Measurements from ENCODE around the gene PLD2.

PLD2 gene

DNA sequence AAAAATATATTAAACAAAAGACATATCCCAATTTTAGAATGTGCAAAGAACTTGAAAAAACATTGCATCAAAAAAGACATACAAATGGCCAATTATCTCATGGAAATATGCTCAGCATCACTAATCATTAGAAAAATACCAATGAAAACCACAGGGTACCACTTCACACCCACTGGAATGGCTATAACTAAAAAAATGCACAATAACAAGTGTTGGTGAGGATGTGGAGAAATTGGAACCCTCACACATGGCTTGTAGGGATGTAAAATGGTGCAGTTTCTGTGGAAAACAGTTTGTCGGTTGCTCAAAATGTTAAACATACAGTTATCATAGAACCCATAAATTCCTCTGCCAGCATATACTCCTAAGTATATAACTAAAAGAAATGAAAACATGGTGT, 11.8 kb upstream of the PLD2 start:
- Histone ChIP-seq H3K27me3 (ENCODE audit: insufficient read depth, low read depth) (no peaks in the 10 kb centered on the region), H2AFZ (ENCODE audit: low read depth) (no peak overlapping the region), H3K4me3 (IDR thresholded peaks at IDR 0.05; ENCODE audit: insufficient read depth, low read depth, low read length) (no peak overlapping the region), H3K79me2 (ENCODE audit: insufficient read depth, low read depth) (no peaks in the 10 kb centered on the region), H3K36me3 (ENCODE audit: insufficient read depth) (no peaks in the 10 kb centered on the region), H3K27ac (no peak overlapping the region), H3K4me2 (no peak overlapping the region), H4K20me1 (ENCODE audit: insufficient read depth) (no peaks in the 10 kb centered on the region), H3K4me1 (ENCODE audit: low read depth, poor library complexity, severe bottlenecking) (peaks cover 4% of the 10 kb centered on the region), H3K9ac (no peak overlapping the region)
- TF ChIP-seq, protein P1, sequence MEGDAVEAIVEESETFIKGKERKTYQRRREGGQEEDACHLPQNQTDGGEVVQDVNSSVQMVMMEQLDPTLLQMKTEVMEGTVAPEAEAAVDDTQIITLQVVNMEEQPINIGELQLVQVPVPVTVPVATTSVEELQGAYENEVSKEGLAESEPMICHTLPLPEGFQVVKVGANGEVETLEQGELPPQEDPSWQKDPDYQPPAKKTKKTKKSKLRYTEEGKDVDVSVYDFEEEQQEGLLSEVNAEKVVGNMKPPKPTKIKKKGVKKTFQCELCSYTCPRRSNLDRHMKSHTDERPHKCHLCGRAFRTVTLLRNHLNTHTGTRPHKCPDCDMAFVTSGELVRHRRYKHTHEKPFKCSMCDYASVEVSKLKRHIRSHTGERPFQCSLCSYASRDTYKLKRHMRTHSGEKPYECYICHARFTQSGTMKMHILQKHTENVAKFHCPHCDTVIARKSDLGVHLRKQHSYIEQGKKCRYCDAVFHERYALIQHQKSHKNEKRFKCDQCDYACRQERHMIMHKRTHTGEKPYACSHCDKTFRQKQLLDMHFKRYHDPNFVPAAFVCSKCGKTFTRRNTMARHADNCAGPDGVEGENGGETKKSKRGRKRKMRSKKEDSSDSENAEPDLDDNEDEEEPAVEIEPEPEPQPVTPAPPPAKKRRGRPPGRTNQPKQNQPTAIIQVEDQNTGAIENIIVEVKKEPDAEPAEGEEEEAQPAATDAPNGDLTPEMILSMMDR (conservative IDR thresholded peaks at IDR 0.05; ENCODE audit: low read depth, low read length): no peak

DNA sequence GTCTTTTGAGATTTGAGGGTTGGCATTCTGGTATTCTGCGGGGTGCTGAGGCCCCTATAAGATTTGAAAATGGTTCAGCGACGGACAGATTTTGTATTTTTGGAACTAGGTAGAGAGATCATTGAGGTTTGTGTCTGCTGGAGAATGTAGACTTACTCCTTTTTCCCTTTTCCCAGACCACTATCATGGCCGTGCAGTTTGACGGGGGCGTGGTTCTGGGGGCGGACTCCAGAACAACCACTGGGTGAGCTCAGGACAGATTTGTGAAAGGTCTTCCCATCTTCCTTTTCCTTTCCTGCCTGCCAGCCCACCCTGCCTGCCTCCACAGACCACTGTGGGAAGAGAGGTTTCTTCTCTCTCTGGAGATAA, 10.4 kb upstream of the PLD2 start:
- no peaks in the 10 kb centered on the region for H3K27me3 ChIP-seq (ENCODE audit: insufficient read depth, low read depth)
- H3K4me3 ChIP-seq (IDR thresholded peaks at IDR 0.05; ENCODE audit: insufficient read depth, low read depth, low read length): no peak overlapping the region
- H3K27ac ChIP-seq: peak overlapping the region; percentile 35; the same call in 1 of the 2 replicates
- H3K9ac ChIP-seq: peak overlapping the region; percentile 61; the same call in 1 of the 2 replicates
- no peaks in the 10 kb centered on the region for H4K20me1 ChIP-seq (ENCODE audit: insufficient read depth)
- no peaks in the 10 kb centered on the region for H3K36me3 ChIP-seq (ENCODE audit: insufficient read depth)
- TF ChIP-seq, protein P1 (conservative IDR thresholded peaks at IDR 0.05; ENCODE audit: low read depth, low read length): no peak
- no peak overlapping the region for H2AFZ ChIP-seq (ENCODE audit: low read depth)
- H3K4me2 ChIP-seq: peak overlapping the region; percentile 25; the same call in 1 of the 2 replicates
- H3K4me1 ChIP-seq (ENCODE audit: low read depth, poor library complexity, severe bottlenecking): peaks cover 15% of the 10 kb centered on the region
- H3K79me2 ChIP-seq (ENCODE audit: insufficient read depth, low read depth): no peaks in the 10 kb centered on the region

DNA sequence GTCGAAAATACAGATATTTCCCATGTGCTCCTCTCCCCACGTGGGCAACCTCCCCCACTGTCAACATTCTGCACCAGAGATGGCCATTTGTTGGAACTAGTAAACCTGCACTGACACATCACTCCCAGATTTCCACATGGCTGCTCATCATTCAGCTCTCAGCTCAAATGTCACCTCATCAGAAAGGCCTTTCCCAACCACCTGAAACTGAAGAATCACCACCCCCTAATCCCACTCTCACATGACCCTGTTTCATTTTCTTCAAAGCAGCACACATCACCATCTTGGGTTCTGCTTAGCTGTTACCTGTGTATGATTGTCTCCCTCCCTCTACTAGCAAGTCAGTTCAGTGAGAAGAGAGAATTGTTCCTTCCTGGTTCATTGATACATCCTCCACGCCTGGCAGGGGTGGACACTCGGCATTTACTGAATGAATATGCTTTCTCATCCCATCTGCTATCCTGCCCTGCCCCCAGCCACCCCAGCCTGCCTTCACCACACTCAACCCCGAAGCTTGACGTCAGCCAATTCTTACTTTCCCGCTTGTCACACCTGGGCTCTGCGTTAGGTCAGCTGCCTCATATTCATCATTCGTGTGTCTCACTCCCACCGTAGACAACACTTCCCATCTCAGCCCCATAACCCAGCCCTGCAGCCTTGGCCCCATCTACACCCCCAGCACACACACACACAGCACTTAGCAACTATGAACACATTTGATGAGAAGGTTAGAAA, 6.3 kb upstream of the PLD2 start:
- Histone ChIP-seq H3K79me2 (ENCODE audit: insufficient read depth, low read depth) (no peaks in the 10 kb centered on the region), H3K36me3 (ENCODE audit: insufficient read depth) (no peaks in the 10 kb centered on the region), H3K4me3 (IDR thresholded peaks at IDR 0.05; ENCODE audit: insufficient read depth, low read depth, low read length) (no peak overlapping the region), H4K20me1 (ENCODE audit: insufficient read depth) (no peaks in the 10 kb centered on the region), H3K4me1 (ENCODE audit: low read depth, poor library complexity, severe bottlenecking) (peaks cover 16% of the 10 kb centered on the region), H3K27ac (peak overlapping the region; percentile 85), H3K9ac (peak overlapping the region; percentile 53; the same call in 1 of the 2 replicates), H2AFZ (ENCODE audit: low read depth) (peak overlapping the region; percentile 10; the same call in 1 of the 2 replicates), H3K4me2 (peak overlapping the region; percentile 51), H3K27me3 (ENCODE audit: insufficient read depth, low read depth) (no peaks in the 10 kb centered on the region)
- TF ChIP-seq, protein P1 (conservative IDR thresholded peaks at IDR 0.05; ENCODE audit: low read depth, low read length): no peak

DNA sequence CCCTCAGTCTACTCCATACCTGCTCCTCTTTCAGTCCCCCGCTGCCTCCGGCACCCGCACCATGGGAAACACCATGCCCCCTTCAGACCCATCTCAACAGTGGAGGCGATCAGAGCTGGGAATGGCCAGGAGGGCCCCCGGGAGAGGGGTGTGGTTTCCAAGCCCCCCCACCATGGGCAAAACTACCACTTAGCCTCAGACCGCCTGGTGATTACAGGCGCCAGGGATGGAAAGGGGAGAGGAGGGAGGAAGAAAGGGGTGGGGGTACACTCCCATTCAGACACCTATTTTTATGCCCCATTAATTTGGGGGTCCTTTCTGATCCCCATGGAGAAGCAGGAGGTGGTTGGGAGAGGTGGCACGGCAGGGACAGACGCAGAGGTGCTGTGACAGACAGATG, 4.7 kb upstream of the PLD2 start, which contains the start of gene C17orf114:
C17orf114 (minus strand) TSS at position 101 of the 400 bp plus-strand sequence.
- no peak within 1 kb of the TSS for H2AFZ ChIP-seq (ENCODE audit: low read depth)
- no peaks in the 10 kb centered on the region for H3K79me2 ChIP-seq (ENCODE audit: insufficient read depth, low read depth)
- TF ChIP-seq, protein P1 (conservative IDR thresholded peaks at IDR 0.05; ENCODE audit: low read depth, low read length): no peak

More for the DNA sequence above, 4.7 kb upstream of the PLD2 start, which contains the start of gene C17orf114:
- H3K4me2 ChIP-seq: peak within 1 kb of the TSS; percentile 51; the same call in 1 of the 2 replicates
- no peaks in the 10 kb centered on the region for H3K27me3 ChIP-seq (ENCODE audit: insufficient read depth, low read depth)
- peak within 1 kb of the TSS; percentile 53; the same call in 1 of the 2 replicates for H3K9ac ChIP-seq
- H4K20me1 ChIP-seq (ENCODE audit: insufficient read depth): no peaks in the 10 kb centered on the region
- no peak within 1 kb of the TSS for H3K4me3 ChIP-seq (IDR thresholded peaks at IDR 0.05; ENCODE audit: insufficient read depth, low read depth, low read length)
- no peaks in the 10 kb centered on the region for H3K36me3 ChIP-seq (ENCODE audit: insufficient read depth)
- H3K4me1 ChIP-seq (ENCODE audit: low read depth, poor library complexity, severe bottlenecking): peaks cover 19% of the 10 kb centered on the region
- peak within 1 kb of the TSS; percentile 85 for H3K27ac ChIP-seq

Measured in KMS-11 (cell line).